Measurements from ENCODE around the gene OGN. TPM values are rescaled to one million over a fixed set of nuclear protein-coding genes. Genes with fewer than 3 reads are reported as not detected.

Gene OGN
- total and polyA plus RNA-seq, 2 of the 13 experiments (the other 11 are each of a cell fraction or from before 2014, with no cell fraction given): not detected

DNA sequence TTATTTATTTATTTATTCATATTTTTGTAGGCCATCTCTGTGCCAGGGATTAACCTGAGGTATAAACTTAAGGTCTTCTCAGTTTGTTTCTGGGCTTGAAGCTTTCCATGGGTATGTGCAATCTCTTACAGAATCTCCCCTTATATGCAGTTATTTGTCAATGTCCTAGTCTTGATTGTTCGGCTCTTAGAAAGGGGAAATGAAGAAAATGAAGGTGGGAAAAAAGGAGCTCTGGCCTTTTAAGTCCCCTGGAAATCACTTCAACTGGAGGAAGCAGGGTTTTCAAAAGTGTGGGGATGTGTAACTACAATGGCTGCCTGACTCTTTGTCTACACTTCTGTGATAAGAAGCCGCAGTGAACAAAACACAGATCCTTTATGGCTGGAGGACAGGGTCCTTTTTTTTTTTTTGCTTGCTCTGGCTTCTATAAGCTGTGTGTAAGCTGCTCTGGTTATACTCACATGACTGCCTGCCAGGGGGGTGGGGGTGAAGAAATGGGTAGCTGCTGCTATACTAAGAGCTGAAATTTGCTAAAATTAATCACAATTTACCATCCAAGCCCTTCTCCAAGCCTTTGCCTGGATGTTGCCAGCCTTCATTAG, 44.9 kb downstream of the OGN start:
- TF ChIP-seq ZFP41 (CRISPR knock-in tag; IDR thresholded peaks at IDR 0.05; ENCODE audit: borderline replicate concordance): no peak
- TF ChIP-seq, protein P1, sequence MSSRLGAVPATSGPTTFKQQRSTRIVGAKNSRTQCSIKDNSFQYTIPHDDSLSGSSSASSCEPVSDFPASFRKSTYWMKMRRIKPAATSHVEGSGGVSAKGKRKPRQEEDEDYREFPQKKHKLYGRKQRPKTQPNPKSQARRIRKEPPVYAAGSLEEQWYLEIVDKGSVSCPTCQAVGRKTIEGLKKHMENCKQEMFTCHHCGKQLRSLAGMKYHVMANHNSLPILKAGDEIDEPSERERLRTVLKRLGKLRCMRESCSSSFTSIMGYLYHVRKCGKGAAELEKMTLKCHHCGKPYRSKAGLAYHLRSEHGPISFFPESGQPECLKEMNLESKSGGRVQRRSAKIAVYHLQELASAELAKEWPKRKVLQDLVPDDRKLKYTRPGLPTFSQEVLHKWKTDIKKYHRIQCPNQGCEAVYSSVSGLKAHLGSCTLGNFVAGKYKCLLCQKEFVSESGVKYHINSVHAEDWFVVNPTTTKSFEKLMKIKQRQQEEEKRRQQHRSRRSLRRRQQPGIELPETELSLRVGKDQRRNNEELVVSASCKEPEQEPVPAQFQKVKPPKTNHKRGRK (CRISPR knock-in tag; IDR thresholded peaks at IDR 0.05): no peak
- no peak for TF ChIP-seq SMC3 (IDR thresholded peaks at IDR 0.05; ENCODE audit: low read length)
- TF ChIP-seq ZNF20 (CRISPR knock-in tag; IDR thresholded peaks at IDR 0.05): no peak
- no peak for TF ChIP-seq TEF (CRISPR knock-in tag; IDR thresholded peaks at IDR 0.05)
- TF ChIP-seq KLF6 (CRISPR knock-in tag; IDR thresholded peaks at IDR 0.05): no peak
- TF ChIP-seq BRCA1 (CRISPR knock-in tag; IDR thresholded peaks at IDR 0.05): no peak
- H3K9ac ChIP-seq (ENCODE audit: insufficient read depth, low read depth, low read length): no peak overlapping the region
- 0 out of 2 replicates have a peak, but pooled peaks cover 6% of the 10 kb centered on the region for H3K9me3 ChIP-seq (ENCODE audit: low read length)
- H3K27ac ChIP-seq (ENCODE audit: extremely low read length, insufficient read depth, low read length): no peak overlapping the region
- BruUV-seq (replicated peaks): no TSS peak
- DNase-seq (ENCODE audit: low spot score) (no peak), ATAC-seq (no peak), FAIRE-seq (no peak)
- no peak overlapping the region for H2AFZ ChIP-seq (ENCODE audit: low read length)
- no peaks in the 10 kb centered on the region for H3K27me3 ChIP-seq (ENCODE audit: control insufficient read depth in 1 of 2, insufficient read depth in 2 of 2, low read length in 2 of 2)
- H3K4me3 ChIP-seq (replicated peaks in 1 of 3; ENCODE audit: insufficient read depth in 1 of 3, low read depth in 2 of 3, low read length in 3 of 3): no peak overlapping the region
- H3K4me2 ChIP-seq (ENCODE audit: low read depth, low read length): no peak overlapping the region
- ChIA-PET POLR2A (no interaction called here), CTCF (ENCODE audit: low intra/inter-chr PET ratio, low total read pairs) (no interaction called here)
- in situ Hi-C loops (cut with HindIII; ENCODE audit: extremely low pct_ligation_motif_present, low pct_unique_long_range_greater_than_20kb) (no loop called here), intact Hi-C loops (cut with micrococcal nuclease; ENCODE audit: unreplicated experiment) (no loop called here)
- no peaks in the 10 kb centered on the region for H4K20me1 ChIP-seq (ENCODE audit: insufficient read depth, low read length)
- no peaks in the 10 kb centered on the region for H3K36me3 ChIP-seq (replicated peaks in 1 of 2; ENCODE audit: control insufficient read depth in 1 of 2, insufficient read depth in 2 of 2, low read length in 2 of 2)
- 98% methylated on average over 2 of the region's 2 CpGs for WGBS (ENCODE audit: low lambda C conversion rate)
- no peaks in the 10 kb centered on the region for H3K4me1 ChIP-seq (ENCODE audit: insufficient read depth, low read length)
- H3K79me2 ChIP-seq (ENCODE audit: insufficient read depth, low read length): no peaks in the 10 kb centered on the region

All from HepG2 (cell line).